HUDEP-2 (cell line): ENCODE measurements around the gene SLC7A8.

Experiments used
- DNase-seq, 76 experiments: peaks; one replicate each; lab custom pipeline; 2025; ENCODE audit not compliant: unreplicated experiment in 76 of 76; lab: John Stamatoyannopoulos, UW

Gene SLC7A8

DNA sequence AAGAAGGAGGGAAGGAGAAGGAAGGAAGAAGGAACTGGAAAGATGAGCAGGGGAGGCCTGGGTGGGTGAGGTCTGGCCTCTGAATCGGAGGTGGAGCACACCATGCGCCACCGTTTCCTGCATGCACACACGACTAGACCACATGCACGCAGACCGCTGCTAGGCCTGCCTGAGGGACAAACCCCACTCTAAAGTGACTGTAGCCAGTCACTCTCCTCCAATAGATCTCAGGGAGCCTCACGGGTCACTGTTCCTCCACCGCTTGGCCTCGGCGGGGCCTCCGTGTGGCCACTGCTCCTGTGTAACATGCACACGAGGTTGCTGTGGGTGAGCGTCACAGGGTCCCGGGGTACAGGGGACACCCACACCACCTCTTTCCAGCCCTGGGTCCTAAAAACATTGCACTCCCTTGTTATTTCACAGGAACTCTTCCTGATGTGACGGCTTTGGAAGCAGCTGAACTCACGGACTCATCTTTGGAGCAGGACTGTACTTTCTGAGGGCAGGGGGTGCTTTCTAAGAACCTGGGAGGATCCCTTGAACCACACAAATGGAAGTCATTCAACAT lies 46.8 kb downstream of the SLC7A8 start:
- DNase-seq = no peak

- no peak for DNase-seq
These were observed 50.5 kb downstream of the SLC7A8 start for GRCh38 chr14:23132970-23133369.

- DNase-seq = no peak
These were observed 52.0 kb downstream of the SLC7A8 start for GRCh38 chr14:23131482-23131881.

GRCh38 chr14:23130871-23131270 lies 52.6 kb downstream of the SLC7A8 start:
- DNase-seq = no peak

DNA sequence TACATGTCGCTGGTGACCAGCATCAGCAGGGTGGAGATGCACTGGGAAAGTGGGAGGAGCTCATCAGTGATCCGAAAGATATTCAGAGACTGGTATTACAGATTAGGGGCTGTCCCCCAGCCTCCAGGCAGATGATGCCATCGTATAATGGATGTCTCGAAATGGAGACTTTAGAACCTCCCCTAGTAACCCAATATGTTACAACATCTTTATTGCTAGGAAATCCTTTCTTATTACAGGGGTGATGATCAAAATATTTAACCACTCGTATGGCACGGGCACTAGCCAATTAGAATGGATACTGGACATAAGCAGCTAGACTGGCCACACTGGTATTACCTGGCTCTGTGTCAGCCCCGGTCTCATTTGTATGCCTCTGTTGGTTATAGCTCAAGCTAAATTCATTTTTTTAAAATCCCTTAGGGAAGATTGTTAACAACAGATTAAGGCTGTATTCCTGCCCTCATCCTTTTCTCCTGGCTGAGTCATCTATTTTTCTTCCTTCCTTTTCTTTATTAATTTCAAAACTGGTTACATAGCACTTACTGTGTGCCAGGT lies 53.6 kb downstream of the SLC7A8 start:
- DNase-seq = no peak

GRCh38 chr14:23128969-23129758 lies 54.3 kb downstream of the SLC7A8 start:
- no peak for DNase-seq

DNA sequence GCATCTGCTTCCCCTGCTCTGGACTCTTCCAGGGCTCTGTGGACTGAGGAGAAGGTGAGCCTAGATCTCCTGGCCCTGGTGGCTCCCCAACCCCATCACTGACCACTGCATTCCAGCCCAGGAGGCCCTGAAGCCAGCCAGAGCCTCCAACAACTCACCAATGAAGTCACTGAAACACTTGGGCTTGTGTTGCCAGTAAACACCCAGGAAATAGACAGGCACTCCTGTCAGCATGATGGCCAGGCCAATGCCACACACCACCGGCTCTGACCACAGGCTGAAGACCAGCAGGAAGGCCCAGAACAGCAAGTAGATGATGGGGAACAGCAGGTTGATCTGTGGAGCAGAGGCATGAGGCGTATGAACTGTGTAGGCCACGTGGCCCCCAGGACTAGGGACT lies 55.6 kb downstream of the SLC7A8 start:
- DNase-seq = no peak

DNA sequence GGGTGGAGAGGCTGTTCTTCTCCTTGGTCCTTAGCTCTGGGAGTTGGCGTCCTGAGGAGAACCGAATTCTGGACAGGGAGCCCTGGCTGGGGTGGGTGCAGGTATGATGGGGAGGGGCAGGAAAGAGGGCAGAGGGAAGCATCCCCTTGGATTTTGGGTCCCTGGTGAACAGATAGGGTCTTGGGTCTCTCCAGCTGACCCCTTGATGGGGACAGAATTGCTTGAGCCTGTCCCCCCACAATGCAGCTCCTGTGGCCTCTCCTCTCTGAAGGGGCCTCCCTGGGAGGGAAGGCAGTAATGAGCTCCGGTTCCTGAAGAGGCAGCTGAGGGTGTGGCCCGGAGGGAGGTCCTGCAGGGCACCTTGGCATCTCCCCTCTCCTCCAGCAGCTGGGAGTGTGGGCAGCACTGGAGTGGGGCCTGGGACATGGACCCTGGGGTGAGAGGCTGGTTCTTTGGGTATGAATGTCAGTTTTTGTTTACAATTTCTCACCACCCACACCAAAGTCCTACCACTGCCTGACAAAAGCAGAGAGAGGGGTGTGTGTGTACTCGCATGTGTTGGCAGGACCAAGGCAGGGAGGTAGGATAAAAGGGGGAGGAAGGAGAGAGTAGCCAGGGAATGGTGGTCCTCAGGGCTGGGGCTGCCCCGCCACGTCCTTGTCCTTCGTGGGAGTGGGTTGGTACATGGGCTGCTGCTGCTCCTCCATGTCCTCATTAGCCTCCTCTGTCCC lies 56.7 kb downstream of the SLC7A8 start:
- DNase-seq = no peak

- DNase-seq = peak in 6 of 76 experiments; percentile 15 to 38 (median 20)
These were observed 57.4 kb downstream of the SLC7A8 start for GRCh38 chr14:23125933-23126524.

DNA sequence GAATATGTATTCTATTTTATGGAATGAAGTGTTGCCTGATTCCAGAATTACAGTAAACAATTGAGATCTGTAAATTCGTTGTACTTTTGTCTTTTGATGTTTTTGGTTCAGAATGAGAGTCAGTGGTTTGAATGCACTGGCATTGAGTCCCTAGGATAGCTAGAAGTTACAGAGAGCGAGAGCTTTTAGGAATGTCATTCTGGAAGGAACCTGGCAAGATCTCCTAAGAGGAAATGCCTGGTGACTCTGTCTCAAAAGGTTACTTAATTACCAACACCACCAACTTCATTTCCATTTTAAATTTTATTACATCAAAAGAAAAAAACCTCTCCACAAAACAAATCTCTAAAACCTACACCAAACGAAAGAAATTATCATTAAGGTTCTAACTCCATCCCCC lies 58.4 kb downstream of the SLC7A8 start:
- DNase-seq = no peak

DNA sequence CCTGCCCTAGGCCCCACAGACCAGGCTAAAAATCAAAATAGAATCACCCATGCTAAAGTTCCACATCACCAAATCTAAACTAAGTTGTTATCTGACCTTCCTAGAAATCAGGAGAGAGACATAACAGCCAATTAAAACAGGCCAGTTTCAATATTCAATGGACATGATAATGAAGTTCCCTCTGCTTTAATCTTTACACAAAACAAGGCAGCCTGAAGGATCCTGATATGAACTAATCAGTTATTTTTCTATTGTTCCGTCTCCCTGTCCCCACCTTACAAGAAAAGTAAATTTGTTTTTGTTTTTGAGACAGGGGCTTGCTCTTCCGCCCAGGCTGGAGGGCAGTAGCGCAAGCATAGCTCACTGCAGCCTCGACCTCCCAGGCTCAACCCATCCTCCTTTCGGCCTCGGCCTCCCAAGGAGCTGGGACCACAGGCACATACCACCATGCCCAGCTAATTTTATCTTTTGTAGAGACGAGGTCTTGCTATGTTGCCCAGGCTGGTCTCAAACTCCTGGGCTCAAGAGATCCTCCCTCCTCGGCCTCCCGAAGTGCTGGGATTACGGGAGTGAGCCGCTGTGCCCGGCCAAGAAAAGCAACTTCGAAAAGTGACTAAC lies 59.0 kb downstream of the SLC7A8 start:
- peak in 7 of 76 experiments; percentile 10 to 49 (median 22) for DNase-seq

- peak in 71 of 76 experiments; percentile 19 to 87 (median 68) for DNase-seq
These were observed 60.0 kb downstream of the SLC7A8 start for GRCh38 chr14:23123419-23123818.

- DNase-seq = no peak
These were observed 61.4 kb downstream of the SLC7A8 start for GRCh38 chr14:23122086-23122485.

GRCh38 chr14:23121361-23121771 lies 62.1 kb downstream of the SLC7A8 start:
- no peak for DNase-seq

GRCh38 chr14:23120541-23121251 lies 62.8 kb downstream of the SLC7A8 start:
- DNase-seq = peak in 73 of 76 experiments; percentile 20 to 93 (median 76)

GRCh38 chr14:23119363-23120327 lies 63.8 kb downstream of the SLC7A8 start:
- DNase-seq = peak in 5 of 76 experiments; percentile 10 to 47 (median 23)

DNA sequence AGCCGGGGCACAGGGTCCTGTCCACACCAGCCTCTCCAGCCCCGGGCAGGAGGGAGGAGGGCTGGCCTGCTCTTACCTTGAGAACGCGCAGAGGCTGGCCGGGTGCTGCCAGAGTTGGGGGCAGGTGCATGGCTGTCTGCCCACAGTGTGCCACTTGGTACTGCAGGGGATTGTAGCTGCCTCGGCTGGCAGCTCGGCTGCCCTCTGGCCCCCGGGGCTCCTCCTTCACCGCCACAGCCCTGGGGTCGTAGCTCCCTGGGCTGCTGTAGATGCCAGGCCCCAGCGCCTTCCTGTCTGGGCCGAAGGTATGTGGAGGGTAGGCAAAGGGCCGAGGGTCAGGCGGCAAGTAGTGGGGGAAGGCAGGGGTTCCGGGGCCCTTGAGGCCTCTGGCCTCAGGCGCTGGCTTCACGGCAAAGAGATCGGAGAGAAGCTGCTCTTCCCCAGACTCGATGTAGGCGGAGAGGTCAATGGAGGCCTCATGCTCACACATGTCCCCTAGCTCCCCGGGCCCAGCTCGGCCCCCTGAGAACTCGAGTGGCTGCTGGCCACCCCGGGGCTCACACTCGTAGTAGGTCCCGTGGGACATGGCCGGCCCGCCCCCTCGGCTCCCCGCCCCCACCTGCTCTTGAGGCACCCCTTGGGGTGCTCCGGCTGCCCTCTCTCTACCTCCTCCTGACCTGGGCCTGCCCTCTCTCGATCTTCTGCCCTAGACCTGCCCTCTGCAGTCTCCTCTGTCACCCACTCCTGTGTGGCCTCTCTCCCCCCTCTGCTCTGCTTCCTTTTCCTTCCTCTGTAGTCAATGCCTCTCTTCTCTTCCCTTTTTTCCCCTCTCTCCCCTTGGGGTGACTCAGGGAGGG lies 64.7 kb downstream of the SLC7A8 start, which contains the start of gene CEBPE:
TSS of gene CEBPE (minus strand) at position 750 of the 857 bp plus-strand sequence. CDS start at position 586, 164 bp downstream.
- no peak for DNase-seq
